NCI-H2107 treated with DMSO at 0.1 percent for 48 hours (cell line): Measurements from ENCODE around the gene LTB.

Experiments
- DNase-seq: peaks from one replicate; lab custom pipeline; 2025; ENCODE audit not compliant: unreplicated experiment; lab: John Stamatoyannopoulos, UW

LTB gene

DNA sequence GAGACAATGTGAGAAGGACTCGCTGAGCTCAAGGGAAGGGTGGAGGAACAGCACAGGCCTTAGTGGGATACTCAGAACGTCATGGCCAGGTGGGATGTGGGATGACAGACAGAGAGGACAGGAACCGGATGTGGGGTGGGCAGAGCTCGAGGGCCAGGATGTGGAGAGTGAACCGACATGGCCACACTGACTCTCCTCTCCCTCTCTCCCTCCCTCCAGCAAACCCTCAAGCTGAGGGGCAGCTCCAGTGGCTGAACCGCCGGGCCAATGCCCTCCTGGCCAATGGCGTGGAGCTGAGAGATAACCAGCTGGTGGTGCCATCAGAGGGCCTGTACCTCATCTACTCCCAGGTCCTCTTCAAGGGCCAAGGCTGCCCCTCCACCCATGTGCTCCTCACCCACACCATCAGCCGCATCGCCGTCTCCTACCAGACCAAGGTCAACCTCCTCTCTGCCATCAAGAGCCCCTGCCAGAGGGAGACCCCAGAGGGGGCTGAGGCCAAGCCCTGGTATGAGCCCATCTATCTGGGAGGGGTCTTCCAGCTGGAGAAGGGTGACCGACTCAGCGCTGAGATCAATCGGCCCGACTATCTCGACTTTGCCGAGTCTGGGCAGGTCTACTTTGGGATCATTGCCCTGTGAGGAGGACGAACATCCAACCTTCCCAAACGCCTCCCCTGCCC lies 5.2 kb downstream of the LTB start:
- no peak for DNase-seq

DNA sequence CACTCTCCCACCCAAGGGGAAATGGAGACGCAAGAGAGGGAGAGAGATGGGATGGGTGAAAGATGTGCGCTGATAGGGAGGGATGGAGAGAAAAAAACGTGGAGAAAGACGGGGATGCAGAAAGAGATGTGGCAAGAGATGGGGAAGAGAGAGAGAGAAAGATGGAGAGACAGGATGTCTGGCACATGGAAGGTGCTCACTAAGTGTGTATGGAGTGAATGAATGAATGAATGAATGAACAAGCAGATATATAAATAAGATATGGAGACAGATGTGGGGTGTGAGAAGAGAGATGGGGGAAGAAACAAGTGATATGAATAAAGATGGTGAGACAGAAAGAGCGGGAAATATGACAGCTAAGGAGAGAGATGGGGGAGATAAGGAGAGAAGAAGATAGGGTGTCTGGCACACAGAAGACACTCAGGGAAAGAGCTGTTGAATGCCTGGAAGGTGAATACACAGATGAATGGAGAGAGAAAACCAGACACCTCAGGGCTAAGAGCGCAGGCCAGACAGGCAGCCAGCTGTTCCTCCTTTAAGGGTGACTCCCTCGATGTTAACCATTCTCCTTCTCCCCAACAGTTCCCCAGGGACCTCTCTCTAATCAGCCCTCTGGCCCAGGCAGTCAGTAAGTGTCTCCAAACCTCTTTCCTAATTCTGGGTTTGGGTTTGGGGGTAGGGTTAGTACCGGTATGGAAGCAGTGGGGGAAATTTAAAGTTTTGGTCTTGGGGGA lies 6.1 kb downstream of the LTB start:
- DNase-seq = no peak

DNA sequence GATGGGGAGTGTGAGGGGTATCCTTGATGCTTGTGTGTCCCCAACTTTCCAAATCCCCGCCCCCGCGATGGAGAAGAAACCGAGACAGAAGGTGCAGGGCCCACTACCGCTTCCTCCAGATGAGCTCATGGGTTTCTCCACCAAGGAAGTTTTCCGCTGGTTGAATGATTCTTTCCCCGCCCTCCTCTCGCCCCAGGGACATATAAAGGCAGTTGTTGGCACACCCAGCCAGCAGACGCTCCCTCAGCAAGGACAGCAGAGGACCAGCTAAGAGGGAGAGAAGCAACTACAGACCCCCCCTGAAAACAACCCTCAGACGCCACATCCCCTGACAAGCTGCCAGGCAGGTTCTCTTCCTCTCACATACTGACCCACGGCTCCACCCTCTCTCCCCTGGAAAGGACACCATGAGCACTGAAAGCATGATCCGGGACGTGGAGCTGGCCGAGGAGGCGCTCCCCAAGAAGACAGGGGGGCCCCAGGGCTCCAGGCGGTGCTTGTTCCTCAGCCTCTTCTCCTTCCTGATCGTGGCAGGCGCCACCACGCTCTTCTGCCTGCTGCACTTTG lies 6.8 kb downstream of the LTB start, which contains the start of gene TNF:
Gene TNF, plus strand, starts transcription at position 231 of the 567 bp plus-strand sequence. Its CDS starts 177 bp downstream, at position 408.
- no peak for DNase-seq

DNA sequence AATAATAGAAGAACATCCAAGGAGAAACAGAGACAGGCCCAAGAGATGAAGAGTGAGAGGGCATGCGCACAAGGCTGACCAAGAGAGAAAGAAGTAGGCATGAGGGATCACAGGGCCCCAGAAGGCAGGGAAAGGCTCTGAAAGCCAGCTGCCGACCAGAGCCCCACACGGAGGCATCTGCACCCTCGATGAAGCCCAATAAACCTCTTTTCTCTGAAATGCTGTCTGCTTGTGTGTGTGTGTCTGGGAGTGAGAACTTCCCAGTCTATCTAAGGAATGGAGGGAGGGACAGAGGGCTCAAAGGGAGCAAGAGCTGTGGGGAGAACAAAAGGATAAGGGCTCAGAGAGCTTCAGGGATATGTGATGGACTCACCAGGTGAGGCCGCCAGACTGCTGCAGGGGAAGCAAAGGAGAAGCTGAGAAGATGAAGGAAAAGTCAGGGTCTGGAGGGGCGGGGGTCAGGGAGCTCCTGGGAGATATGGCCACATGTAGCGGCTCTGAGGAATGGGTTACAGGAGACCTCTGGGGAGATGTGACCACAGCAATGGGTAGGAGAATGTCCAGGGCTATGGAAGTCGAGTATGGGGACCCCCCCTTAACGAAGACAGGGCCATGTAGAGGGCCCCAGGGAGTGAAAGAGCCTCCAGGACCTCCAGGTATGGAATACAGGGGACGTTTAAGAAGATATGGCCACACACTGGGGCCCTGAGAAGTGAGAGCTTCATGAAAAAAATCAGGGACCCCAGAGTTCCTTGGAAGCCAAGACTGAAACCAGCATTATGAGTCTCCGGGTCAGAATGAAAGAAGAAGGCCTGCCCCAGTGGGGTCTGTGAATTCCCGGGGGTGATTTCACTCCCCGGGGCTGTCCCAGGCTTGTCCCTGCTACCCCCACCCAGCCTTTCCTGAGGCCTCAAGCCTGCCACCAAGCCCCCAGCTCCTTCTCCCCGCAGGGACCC lies 7.8 kb downstream of the LTB start:
- no peak for DNase-seq

DNA sequence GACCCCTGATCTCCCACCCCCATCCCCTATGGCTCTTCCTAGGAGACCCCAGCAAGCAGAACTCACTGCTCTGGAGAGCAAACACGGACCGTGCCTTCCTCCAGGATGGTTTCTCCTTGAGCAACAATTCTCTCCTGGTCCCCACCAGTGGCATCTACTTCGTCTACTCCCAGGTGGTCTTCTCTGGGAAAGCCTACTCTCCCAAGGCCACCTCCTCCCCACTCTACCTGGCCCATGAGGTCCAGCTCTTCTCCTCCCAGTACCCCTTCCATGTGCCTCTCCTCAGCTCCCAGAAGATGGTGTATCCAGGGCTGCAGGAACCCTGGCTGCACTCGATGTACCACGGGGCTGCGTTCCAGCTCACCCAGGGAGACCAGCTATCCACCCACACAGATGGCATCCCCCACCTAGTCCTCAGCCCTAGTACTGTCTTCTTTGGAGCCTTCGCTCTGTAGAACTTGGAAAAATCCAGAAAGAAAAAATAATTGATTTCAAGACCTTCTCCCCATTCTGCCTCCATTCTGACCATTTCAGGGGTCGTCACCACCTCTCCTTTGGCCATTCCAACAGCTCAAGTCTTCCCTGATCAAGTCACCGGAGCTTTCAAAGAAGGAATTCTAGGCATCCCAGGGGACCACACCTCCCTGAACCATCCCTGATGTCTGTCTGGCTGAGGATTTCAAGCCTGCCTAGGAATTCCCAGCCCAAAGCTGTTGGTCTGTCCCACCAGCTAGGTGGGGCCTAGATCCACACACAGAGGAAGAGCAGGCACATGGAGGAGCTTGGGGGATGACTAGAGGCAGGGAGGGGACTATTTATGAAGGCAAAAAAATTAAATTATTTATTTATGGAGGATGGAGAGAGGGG lies 8.8 kb downstream of the LTB start:
- DNase-seq = no peak

DNA sequence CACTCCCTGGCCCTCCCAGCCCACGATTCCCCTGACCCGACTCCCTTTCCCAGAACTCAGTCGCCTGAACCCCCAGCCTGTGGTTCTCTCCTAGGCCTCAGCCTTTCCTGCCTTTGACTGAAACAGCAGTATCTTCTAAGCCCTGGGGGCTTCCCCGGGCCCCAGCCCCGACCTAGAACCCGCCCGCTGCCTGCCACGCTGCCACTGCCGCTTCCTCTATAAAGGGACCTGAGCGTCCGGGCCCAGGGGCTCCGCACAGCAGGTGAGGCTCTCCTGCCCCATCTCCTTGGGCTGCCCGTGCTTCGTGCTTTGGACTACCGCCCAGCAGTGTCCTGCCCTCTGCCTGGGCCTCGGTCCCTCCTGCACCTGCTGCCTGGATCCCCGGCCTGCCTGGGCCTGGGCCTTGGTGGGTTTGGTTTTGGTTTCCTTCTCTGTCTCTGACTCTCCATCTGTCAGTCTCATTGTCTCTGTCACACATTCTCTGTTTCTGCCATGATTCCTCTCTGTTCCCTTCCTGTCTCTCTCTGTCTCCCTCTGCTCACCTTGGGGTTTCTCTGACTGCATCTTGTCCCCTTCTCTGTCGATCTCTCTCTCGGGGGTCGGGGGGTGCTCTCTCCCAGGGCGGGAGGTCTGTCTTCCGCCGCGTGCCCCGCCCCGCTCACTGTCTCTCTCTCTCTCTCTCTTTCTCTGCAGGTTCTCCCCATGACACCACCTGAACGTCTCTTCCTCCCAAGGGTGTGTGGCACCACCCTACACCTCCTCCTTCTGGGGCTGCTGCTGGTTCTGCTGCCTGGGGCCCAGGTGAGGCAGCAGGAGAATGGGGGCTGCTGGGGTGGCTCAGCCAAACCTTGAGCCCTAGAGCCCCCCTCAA lies 9.9 kb downstream of the LTB start, which contains the start of gene LTA:
Gene LTA, plus strand, starts transcription at position 249 of the 871 bp plus-strand sequence. Its CDS starts 454 bp downstream, at position 703.
- no peak for DNase-seq

DNA sequence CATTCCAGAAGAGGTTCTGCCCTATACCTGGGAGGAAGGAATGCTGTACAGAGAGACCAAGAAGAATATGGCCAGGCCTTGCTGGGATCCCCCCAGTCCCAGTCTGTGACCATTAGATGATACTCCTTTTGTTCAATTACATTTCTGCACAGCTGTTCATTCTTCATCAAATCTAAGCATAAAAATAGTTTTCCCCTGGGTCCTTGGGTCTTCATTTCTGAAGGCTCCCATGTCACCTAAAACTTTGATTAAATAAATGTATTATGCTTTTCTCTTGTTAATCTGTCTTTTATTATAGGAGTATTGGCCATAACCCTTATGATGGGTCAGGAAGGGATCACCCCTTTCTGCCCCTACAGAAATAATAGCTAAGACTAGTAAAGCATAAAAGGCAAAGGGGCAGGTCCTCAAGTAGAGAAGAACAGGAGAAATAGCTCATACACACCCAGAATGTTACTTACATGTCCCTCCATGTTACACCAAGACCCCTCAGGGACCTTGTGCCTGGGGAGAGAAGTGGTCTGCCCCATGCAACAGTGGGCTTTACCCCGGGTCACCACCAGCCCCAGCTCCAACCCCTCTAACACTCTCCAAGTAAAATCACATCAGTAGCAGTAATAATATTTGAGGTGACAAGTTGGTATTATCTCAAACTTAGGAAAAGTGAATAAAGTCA lies 12.2 kb downstream of the LTB start:
- DNase-seq = no peak

DNA sequence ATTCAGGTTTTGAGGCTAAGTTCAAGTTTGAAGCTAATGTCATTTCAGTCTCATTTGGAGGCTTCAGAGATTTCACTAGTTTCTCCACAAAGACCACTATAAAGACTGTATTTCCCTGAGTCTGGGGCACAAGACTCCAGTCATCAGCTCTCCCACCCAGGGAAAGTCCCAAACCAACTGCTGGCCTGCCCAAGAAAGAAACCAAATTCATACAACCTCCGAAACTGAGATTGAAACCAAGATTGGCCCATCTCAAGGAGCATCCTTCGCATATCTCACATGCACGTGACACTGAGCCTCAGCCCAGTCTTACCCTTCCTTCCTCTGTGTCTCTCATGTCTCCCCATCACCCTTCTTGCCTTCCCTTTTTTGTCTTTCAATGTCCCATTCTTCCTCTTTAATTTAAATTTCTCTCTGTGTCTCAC lies 13.7 kb downstream of the LTB start:
- no peak for DNase-seq

DNA sequence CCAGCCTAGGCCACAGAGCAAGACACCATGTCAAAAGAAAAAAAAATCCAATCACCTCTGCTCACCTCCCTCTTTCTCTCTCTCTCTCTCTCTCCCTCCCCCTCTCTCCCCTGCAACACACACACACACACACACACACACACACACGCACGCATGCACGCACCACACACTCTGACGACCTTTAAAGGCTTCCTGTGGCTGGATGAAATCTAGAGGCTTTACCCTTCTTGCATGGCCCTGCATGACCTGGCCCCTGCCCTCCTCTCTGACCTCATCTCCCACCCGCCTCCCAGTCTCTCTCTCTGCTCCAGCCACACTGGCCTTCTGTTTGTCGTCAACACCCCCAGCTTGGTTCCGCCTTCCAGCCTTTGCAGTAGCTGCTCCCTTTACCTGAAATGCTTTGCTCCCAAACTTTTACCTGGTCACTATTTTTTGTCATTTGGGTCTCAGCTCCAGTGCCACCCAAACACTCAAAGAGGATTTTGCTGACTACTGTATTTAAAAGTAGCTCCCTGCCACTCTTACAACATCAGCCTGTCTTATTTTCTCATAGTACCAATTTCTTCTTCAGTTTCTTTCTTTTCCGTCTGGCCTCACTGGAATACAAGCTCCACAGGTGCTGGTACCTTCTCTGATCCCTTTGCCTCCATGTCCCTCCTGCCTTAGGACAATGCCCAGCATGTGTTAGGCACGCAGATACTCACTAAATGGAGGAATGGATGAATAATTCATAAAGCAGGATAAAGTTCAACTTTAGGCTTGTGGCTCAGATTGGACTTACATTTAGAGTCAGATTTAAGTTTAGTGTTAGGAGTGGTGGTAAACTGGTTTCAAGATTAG lies 14.5 kb downstream of the LTB start:
- DNase-seq = no peak

DNA sequence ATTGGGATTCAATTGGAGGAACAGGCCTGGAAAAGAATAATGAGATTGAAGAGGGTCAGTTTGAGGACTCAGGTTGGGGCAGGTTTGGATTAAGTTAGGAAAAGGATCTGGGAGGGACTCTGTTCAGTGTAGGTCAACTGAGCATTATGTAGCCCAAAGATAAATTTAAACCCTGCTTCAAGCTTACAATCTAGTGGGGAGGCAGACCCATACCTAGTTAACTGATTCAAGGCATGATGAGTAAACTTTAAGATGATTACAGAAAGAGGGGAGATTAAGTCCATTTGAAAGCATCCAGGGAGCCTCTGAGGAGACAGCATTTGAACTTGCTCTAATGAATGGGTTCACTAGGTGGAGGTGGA lies 21.5 kb downstream of the LTB start:
- no peak for DNase-seq

DNA sequence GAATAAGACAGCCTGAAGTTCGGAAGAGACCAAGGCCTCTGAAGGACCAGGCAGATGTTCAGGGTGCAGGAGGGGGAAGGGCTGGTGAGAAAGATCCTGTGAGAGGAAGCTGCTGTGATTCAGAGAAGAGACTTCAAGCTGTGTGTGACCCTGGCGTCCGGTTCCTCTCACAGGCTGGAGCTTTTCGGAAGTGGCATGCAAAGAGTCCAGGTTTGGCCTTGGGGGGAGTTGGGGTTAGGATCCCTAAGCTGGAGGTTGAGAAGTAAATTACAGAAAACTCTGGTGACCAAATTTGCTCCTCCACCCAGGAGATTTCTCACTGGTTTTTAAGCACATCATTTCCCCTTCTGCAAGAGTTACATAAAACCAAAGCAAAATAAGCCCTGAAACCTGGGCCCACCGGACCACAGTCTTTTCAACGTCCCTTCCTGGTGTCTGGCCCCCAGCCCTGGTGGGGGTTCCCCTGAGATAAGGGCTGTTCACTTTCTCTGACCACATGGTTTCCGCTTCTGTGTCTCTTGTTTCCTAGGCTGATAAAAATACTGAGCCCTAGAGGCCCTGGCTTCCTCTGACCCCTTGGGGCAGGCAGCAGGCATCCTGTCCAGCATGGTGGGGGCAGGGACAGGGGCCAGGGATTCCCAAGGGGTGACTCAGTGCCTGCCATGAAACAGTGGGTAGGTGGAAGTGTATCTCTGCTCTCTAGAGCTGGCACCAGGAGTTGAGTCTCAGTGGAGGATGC lies 22.1 kb downstream of the LTB start:
- no peak for DNase-seq

DNA sequence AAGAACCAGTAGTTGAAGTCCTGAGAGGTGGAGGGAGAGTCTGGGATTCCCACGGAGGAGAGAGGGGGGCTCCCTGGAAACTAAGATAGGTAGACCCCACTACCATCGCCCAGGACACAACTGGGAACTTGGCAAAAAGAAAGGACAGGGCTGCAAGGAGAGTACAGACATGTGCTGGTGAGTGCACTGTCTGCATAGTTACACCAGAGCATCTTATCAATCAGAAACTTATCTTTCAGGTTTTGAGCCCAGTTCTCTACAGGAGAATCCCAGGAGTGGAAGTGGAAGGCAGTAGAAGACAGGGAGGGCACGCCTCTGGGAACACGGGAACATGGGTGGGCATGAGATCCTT lies 22.6 kb downstream of the LTB start:
- no peak for DNase-seq

DNA sequence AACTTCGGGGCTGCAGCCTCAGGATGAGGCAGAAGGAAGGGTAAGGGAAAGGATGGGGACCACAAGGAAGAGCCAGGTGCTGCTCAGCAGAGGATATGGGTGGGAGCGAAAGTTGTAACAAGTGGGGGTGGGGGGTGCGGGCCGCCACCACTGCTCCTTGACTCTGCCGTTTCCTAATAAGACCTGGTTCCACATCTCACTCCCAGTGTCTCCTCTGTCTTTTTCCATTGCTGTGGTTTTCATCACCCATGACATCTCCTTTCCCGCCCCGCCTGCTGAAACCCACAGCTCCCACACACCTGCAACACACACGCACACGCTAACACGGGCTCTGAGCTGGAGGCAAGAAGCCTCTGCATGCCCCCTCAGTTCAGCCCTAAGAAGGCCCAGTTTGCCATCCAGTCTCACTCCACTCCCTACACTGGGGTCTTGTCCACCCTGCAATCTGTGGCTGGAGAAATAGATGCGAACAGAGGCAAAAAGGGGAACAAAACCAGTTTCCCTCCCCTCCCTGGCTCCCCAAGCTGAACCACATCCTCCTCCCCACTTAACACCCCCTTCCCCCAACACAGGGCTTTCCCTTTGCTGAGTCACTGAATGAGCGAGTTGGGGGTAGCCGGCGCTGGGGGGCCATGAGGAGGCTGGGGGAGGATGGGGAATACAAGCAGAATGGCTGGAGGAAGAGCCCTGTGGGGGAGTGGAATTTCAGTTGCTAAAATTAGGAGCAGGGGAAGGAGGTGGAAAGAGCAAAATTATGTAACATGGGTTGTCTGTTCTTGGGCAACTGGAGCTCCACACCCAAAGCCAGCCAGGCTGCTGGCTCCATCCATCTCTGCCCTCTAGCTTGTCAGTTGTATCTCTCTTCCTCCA lies 23.4 kb downstream of the LTB start:
- no peak for DNase-seq

DNA sequence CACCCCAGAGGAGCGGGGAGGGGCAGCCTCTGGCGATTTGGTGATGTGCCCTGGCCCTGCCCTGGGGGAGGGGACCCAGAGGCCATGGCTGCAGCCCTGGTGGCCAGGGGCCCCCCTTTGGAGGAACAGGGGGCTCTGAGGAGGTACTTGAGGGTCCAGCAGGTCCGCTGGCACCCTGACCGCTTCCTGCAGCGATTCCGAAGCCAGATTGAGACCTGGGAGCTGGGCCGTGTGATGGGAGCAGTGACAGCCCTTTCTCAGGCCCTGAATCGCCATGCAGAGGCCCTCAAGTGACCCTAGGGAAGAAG lies 24.0 kb downstream of the LTB start:
- DNase-seq = no peak

DNA sequence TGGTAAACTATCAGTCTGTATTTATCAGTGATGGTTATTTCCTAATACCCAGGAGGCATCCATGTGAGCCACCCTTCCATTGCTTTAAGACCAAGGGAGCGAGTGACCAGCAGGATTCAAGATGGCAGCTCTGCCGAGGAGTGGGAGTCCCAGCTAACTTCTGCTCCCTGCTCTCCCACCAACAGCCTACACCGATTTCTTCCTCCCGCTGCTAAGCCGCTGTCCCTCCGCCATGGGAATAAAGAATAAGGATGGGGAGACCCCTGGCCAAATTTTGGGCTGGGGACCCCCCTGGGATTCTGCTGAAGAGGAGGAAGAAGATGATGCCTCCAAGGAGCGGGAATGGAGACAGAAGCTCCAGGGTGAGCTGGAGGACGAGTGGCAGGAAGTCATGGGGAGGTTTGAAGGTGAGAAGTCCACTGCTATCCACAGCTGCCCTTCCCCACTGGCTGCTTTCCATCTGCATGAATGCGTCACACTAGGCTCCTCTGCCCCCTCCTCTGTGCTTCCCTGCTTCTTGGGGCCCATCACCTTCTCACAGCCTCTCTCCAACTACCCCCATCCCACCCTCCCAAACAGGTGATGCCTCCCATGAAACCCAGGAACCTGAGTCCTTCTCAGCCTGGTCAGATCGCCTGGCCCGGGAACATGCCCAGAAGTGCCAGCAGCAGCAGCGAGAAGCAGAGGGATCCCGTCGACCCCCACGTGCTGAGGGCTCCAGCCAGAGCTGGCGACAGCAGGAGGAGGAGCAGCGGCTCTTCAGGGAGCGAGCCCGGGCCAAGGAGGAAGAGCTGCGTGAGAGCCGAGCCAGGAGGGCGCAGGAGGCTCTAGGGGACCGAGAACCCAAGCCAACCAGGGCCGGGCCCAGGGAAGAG lies 24.5 kb downstream of the LTB start:
- no peak for DNase-seq
